22Rv1 (cell line): ENCODE measurements around the gene RUNX3.

Experiments
- H3K27ac ChIP-seq: fragments of 450-650 bp; 2 replicates; pipeline ENCODE4 v1.5.1; 2017
- ZFX ChIP-seq: fragments of 450-650 bp; IDR thresholded peaks from 2 replicates; pipeline ENCODE4 v1.6.1; 2017; ENCODE audit warnings: antibody characterized with exemption, borderline replicate concordance
- TF ChIP-seq, protein P1 (sequence below): fragments of 450-650 bp; IDR thresholded peaks from 2 replicates; pipeline ENCODE4 v1.5.1; 2017; ENCODE audit warnings: mild to moderate bottlenecking

The RUNX3 gene

DNA sequence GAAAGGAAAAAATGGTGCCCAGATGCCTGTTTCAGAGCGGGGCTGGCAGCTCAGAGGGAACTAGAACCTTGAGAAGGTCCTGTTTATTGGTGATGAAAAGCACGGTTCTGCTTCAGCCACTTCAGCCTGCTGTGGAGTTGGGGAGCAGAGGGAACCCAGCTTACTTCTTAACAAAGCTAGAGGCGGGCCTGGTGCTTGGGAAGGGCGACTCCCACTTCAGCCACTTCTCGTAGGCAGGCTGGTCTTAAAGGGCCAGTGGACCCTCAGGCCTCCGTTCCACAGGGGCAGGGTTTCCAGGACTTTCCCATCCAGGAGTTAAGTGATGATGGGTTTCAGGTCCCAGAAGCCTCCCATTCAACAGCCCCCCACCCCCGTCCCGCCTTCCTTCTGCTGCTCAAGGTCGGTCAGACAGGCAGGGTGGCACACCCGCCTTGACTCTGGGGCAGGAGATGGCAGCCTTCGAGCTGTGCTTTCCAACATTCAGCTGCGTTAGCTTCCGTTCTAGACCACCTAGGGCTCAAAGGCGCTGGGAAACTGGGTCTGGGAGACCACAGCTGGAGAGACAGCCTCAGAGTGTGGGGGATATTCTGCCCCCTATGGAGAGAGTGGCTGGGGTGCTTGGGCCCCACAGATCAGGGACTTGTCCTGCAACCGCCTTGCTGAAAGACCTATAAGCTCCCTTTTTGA is 3.4 kb downstream of the RUNX3 start:
- no peak for TF ChIP-seq ZFX
- TF ChIP-seq, protein P1, sequence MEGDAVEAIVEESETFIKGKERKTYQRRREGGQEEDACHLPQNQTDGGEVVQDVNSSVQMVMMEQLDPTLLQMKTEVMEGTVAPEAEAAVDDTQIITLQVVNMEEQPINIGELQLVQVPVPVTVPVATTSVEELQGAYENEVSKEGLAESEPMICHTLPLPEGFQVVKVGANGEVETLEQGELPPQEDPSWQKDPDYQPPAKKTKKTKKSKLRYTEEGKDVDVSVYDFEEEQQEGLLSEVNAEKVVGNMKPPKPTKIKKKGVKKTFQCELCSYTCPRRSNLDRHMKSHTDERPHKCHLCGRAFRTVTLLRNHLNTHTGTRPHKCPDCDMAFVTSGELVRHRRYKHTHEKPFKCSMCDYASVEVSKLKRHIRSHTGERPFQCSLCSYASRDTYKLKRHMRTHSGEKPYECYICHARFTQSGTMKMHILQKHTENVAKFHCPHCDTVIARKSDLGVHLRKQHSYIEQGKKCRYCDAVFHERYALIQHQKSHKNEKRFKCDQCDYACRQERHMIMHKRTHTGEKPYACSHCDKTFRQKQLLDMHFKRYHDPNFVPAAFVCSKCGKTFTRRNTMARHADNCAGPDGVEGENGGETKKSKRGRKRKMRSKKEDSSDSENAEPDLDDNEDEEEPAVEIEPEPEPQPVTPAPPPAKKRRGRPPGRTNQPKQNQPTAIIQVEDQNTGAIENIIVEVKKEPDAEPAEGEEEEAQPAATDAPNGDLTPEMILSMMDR, result no peak
- no peak overlapping the region for H3K27ac ChIP-seq

DNA sequence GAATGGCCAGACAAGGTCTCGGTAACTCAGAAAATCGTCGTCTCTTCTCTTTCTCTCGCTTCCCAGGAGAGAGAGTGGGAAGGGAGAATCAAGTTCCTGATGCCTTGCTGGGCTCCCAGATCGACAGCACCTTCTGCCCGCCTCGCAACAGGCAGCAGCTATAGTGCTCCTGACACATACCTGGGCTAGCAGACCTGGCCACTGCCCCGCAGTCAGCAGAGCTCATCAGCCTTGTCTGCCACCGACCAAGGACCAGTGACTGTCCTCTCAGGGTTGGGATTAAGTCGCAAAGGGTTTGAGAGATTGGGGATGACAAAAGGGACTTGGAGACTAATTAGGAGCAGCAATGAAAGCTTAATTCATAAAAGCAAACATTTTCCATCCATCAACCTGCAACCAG is 4.1 kb downstream of the RUNX3 start:
- H3K27ac ChIP-seq, result no peak overlapping the region
- no peak for TF ChIP-seq ZFX
- TF ChIP-seq, protein P1, result no peak

DNA sequence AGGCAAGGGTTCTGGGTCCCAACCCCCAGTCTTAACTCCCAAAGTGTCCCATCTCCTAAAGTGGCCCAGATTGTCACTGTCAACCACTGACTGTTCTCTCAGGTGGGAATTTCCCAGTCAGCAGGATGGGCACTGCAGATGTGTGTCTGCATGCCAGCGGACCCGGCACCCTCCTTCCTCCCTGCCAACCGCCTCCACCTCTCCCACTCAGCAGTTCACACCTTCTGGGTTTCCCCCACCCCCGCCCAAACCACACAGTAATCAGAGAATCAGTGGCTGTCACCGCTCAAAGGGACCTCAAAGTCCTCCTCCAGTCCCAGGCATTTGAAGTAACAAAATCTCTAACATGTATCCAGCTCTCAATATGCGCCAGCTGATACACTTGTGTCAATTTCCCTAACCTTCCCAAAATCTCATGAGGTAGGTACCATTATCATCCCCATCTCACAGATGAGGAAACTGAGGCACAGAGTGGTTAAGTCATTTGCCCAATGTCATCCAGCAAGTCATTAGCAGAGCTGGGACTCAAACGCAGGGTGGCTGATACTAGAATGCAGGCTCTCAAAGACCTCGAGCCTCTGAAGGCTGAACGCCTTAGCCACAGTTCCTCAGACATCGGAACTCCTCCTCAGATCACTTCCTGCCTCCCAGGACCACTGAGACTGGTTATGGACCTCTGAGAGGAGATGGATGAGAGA is 4.8 kb downstream of the RUNX3 start:
- no peak for TF ChIP-seq ZFX
- H3K27ac ChIP-seq, result no peak overlapping the region

DNA sequence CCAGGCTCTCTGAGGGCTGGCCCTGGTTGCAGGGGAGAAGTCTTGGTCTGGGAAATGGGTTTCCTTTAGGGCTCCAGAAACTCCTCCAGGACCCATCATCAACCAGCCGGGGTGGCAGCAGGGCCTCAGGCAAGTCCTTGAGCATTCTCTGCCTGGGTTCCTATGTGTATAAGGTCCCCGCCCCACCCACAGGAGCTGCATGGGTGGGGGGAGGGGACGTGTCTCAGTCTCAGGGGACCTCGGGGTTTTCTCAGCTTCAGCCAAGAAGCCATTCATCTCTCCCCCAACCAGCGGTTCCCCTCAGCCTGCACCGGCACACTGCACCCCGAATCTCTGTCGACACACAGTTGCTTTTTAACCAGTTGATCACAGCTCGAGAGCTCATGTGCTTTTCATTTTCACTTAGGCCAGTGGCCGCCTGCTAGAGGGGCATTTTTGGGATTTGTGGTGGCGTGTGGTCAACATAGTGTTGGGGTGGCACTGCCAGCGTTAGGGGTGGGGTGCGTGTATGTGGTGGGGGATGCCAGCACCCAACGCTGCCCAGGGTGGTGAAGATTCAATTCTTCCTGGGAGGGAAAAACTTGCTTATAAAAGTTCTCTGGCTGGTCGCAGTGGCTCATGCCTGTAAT is 6.5 kb downstream of the RUNX3 start:
- TF ChIP-seq ZFX, result no peak
- TF ChIP-seq, protein P1, result no peak
- H3K27ac ChIP-seq, result no peak overlapping the region

DNA sequence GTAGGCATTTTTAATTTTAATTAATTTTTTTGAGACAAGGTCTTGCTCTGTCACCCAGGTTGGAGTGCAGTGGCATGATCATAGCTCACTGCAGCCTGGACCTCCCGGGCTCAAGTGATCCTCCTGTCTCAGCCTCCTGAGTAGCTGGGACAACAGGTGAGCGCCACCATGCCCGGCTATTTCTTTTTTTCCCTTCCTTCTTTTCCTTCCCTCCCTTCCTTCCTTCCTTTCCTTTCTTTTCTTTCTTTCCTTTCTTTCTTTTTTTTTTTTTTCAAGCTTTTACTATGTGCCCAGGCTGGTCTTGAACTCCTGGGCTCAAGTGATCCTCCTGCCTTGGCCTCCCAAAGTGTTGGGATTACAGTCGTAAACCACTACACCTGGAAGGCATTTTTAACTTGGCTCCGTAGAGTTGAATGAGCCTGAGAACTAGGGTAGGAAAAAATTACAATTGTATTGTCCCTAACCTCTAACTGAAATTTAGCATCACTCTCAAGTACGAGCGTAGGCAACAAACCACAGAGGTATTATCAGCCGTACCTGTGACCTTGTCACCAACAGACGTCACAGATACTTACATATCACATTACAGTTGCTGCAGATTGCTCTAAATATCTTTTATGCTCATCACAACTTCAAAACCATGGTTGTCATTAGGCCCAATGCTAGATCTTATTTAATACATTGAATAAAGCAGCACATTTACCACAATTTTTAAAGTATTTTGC is 8.0 kb downstream of the RUNX3 start:
- H3K27ac ChIP-seq, result no peak overlapping the region
- no peak for TF ChIP-seq ZFX
- TF ChIP-seq, protein P1, result no peak

DNA sequence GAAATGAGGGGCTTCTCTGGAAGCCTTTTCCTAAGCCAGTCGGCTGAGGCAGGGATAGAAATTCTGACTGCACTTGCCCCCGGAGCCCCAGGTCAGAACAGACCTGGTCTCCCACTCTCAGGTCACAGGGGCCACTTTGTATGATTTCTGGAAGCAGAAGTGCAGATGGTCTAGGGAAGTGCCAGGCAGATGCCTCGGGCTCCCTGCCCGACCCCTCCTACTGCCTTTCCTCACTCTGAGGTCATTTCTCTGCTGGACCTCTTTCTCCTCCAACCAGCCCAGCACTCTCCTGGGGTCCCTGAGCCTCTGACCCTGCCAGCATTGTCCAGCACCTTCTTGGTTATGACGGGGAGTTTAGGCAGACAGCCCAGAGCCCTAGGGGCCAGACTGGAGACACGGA is 8.7 kb downstream of the RUNX3 start:
- TF ChIP-seq, protein P1, result no peak
- TF ChIP-seq ZFX, result no peak
- no peak overlapping the region for H3K27ac ChIP-seq

DNA sequence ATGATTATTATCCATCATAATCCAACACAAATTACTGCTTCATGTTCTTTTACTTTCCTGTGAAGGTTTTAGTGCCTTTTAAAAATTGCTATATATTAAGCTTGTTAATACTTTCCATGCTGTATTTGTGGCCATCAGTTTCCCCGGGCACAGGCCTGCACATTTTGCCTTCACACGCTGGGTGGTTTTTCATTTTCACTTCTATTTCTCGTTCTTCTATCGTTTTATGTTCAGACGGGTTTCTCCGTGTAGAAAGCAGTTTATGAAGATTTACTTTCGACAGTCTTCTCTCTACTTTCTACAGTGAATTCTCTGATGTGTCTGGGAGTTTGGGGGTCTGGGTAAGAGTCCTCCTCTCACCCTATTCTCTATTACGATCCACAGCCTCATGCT is 9.5 kb downstream of the RUNX3 start:
- TF ChIP-seq ZFX, result no peak
- TF ChIP-seq, protein P1, result no peak

More for the DNA sequence above, 9.5 kb downstream of the RUNX3 start:
- no peak overlapping the region for H3K27ac ChIP-seq
